Measurements from ENCODE around the gene AOAH.

DNA sequence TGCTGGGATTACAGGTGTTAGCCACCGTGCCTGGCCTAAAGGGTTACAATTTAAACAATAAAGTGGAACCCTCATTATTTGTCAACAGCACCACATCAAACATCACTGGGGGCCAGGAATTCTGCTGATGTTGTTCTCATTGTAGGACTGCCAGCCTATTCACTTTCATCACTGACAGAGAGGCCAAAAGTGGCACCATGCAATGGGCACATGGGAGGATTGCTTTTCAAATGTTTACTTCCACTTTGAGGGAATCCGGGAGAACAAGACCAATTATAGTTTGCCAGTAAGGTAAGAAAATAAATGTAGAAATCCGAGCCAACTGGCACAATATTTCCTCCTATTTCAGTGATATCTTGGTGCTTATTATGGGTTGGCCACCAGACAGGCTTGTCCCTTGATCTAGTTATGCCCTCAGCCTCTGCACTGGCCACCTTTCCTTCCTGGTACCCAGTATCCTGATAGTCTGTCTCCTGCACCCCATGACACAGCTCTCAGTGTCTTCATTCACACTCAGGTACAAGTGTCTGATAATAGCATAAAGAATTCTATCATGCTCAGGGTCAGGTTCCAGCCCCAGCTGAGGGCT lies 252.1 kb downstream of the AOAH start:
- TF ChIP-seq, protein P1, sequence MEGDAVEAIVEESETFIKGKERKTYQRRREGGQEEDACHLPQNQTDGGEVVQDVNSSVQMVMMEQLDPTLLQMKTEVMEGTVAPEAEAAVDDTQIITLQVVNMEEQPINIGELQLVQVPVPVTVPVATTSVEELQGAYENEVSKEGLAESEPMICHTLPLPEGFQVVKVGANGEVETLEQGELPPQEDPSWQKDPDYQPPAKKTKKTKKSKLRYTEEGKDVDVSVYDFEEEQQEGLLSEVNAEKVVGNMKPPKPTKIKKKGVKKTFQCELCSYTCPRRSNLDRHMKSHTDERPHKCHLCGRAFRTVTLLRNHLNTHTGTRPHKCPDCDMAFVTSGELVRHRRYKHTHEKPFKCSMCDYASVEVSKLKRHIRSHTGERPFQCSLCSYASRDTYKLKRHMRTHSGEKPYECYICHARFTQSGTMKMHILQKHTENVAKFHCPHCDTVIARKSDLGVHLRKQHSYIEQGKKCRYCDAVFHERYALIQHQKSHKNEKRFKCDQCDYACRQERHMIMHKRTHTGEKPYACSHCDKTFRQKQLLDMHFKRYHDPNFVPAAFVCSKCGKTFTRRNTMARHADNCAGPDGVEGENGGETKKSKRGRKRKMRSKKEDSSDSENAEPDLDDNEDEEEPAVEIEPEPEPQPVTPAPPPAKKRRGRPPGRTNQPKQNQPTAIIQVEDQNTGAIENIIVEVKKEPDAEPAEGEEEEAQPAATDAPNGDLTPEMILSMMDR (IDR thresholded peaks at IDR 0.05; ENCODE audit: insufficient read depth, low read length) = no peak
- TF ChIP-seq GABPA (IDR thresholded peaks at IDR 0.05; ENCODE audit: low read depth) = no peak
- TF ChIP-seq, protein P2, sequence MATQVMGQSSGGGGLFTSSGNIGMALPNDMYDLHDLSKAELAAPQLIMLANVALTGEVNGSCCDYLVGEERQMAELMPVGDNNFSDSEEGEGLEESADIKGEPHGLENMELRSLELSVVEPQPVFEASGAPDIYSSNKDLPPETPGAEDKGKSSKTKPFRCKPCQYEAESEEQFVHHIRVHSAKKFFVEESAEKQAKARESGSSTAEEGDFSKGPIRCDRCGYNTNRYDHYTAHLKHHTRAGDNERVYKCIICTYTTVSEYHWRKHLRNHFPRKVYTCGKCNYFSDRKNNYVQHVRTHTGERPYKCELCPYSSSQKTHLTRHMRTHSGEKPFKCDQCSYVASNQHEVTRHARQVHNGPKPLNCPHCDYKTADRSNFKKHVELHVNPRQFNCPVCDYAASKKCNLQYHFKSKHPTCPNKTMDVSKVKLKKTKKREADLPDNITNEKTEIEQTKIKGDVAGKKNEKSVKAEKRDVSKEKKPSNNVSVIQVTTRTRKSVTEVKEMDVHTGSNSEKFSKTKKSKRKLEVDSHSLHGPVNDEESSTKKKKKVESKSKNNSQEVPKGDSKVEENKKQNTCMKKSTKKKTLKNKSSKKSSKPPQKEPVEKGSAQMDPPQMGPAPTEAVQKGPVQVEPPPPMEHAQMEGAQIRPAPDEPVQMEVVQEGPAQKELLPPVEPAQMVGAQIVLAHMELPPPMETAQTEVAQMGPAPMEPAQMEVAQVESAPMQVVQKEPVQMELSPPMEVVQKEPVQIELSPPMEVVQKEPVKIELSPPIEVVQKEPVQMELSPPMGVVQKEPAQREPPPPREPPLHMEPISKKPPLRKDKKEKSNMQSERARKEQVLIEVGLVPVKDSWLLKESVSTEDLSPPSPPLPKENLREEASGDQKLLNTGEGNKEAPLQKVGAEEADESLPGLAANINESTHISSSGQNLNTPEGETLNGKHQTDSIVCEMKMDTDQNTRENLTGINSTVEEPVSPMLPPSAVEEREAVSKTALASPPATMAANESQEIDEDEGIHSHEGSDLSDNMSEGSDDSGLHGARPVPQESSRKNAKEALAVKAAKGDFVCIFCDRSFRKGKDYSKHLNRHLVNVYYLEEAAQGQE (IDR thresholded peaks at IDR 0.05; ENCODE audit: insufficient replicate concordance, low read depth) = no peak
